Lower leg skin (tissue), 3 donors: ENCODE measurements around the gene TMC3.

Experiments
- POLR2A ChIP-seq, 2 donors: fragments of 450-650 bp; IDR thresholded peaks; one replicate each; pipeline ENCODE4 v1.6.1; 2016 to 2017; ENCODE audit warnings: antibody characterized with exemption in 2 of 2, mild to moderate bottlenecking in 1 of 2, moderate library complexity in 1 of 2
- TF ChIP-seq, protein P1 (sequence below), 3 donors: fragments of 450-650 bp; IDR thresholded peaks; one replicate each; pipeline ENCODE4 v1.5.1; 2016; ENCODE audit warnings: antibody characterized with exemption in 3 of 3, mild to moderate bottlenecking in 3 of 3, moderate library complexity in 2 of 3

DNA sequence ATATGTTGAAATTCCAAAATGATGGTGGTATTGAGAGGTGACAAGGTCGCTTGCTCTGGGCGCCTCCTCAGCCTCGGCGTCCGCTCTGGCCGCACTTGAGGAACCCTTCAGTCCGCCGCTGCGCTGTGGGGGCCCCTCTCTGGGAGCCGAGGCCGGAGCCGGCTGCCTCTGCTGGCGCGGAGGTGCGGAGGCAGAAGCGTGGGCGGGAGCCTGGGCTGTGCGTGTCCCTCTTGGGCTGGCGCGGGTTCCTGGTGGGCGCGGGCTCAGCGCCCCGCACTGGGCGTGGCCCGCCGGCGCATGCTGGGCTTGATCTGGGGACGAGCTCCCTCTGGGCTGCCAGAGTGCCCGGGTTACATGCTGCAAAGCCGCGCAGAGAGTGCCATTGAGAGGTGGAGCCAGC lies 39.8 kb upstream of the TMC3 start:
- TF ChIP-seq, protein P1, sequence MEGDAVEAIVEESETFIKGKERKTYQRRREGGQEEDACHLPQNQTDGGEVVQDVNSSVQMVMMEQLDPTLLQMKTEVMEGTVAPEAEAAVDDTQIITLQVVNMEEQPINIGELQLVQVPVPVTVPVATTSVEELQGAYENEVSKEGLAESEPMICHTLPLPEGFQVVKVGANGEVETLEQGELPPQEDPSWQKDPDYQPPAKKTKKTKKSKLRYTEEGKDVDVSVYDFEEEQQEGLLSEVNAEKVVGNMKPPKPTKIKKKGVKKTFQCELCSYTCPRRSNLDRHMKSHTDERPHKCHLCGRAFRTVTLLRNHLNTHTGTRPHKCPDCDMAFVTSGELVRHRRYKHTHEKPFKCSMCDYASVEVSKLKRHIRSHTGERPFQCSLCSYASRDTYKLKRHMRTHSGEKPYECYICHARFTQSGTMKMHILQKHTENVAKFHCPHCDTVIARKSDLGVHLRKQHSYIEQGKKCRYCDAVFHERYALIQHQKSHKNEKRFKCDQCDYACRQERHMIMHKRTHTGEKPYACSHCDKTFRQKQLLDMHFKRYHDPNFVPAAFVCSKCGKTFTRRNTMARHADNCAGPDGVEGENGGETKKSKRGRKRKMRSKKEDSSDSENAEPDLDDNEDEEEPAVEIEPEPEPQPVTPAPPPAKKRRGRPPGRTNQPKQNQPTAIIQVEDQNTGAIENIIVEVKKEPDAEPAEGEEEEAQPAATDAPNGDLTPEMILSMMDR (IDR thresholded peaks at IDR 0.05): no peak
- no peak for TF ChIP-seq POLR2A (IDR thresholded peaks at IDR 0.05)
